Measurements from ENCODE around the gene LAD1. TPM values are rescaled to one million over a fixed set of nuclear protein-coding genes. Genes with fewer than 3 reads are reported as not detected.

LAD1 gene
- total RNA-seq, 1 donor from 2014 or later = 0.43 TPM

- H3K9me3 ChIP-seq = no peaks in the 10 kb centered on the region
- no peak for DNase-seq (ENCODE audit: low spot score in 2 of 2)
- no peaks in the 10 kb centered on the region for H3K27me3 ChIP-seq
- H3K36me3 ChIP-seq = no peaks in the 10 kb centered on the region
- no peak overlapping the region for H3K4me3 ChIP-seq
- TF ChIP-seq CTCF (IDR thresholded peaks at IDR 0.05) = no peak
- H3K27ac ChIP-seq = no peak overlapping the region
- no peaks in the 10 kb centered on the region for H3K4me1 ChIP-seq
- intact Hi-C loops (cut with DNase I) = no loop called here
Measured at GRCh38 chr1:201364808-201365105, 34.4 kb downstream of the LAD1 start.

GRCh38 chr1:201363467-201363866, 35.7 kb downstream of the LAD1 start:
- H3K9me3 ChIP-seq = no peaks in the 10 kb centered on the region
- no peaks in the 10 kb centered on the region for H3K36me3 ChIP-seq
- no peaks in the 10 kb centered on the region for H3K4me1 ChIP-seq
- no peak overlapping the region for H3K4me3 ChIP-seq
- no peak for DNase-seq (ENCODE audit: low spot score in 2 of 2)
- H3K27ac ChIP-seq = no peak overlapping the region
- intact Hi-C loops (cut with DNase I) = loop anchor here (2.0 kb wide), 1 partner anchor 109 kb away; no protein-coding TSS in a partner anchor
- no peaks in the 10 kb centered on the region for H3K27me3 ChIP-seq
- TF ChIP-seq CTCF (IDR thresholded peaks at IDR 0.05) = no peak

- Histone ChIP-seq H3K4me3 (no peak overlapping the region), H3K9me3 (no peaks in the 10 kb centered on the region), H3K4me1 (no peaks in the 10 kb centered on the region), H3K27ac (no peak overlapping the region), H3K27me3 (no peaks in the 10 kb centered on the region), H3K36me3 (no peaks in the 10 kb centered on the region)
- TF ChIP-seq CTCF (IDR thresholded peaks at IDR 0.05) = no peak
- intact Hi-C loops (cut with DNase I) = loop anchor here (2.0 kb wide), 1 partner anchor 108 kb away; no protein-coding TSS in a partner anchor
- no peak for DNase-seq (ENCODE audit: low spot score in 2 of 2)
Measured at GRCh38 chr1:201362906-201363305, 36.2 kb downstream of the LAD1 start.

GRCh38 chr1:201361652-201362504, 37.2 kb downstream of the LAD1 start:
- intact Hi-C loops (cut with DNase I) = loop anchor here (2.0 kb wide), 1 partner anchor 107 kb away; no protein-coding TSS in a partner anchor
- no peaks in the 10 kb centered on the region for H3K9me3 ChIP-seq
- no peaks in the 10 kb centered on the region for H3K4me1 ChIP-seq
- DNase-seq (ENCODE audit: low spot score in 2 of 2) = no peak
- H3K4me3 ChIP-seq = no peak overlapping the region
- no peaks in the 10 kb centered on the region for H3K27me3 ChIP-seq
- no peaks in the 10 kb centered on the region for H3K36me3 ChIP-seq
- H3K27ac ChIP-seq = no peak overlapping the region
- peak; percentile 29 to 52 (median 42) for TF ChIP-seq CTCF (IDR thresholded peaks at IDR 0.05)

- no peaks in the 10 kb centered on the region for H3K4me1 ChIP-seq
- H3K27me3 ChIP-seq = no peaks in the 10 kb centered on the region
- intact Hi-C loops (cut with DNase I) = no loop called here
- no peaks in the 10 kb centered on the region for H3K36me3 ChIP-seq
- no peak overlapping the region for H3K4me3 ChIP-seq
- DNase-seq (ENCODE audit: low spot score in 2 of 2) = no peak
- H3K27ac ChIP-seq = no peak overlapping the region
- TF ChIP-seq CTCF (IDR thresholded peaks at IDR 0.05) = no peak
- no peaks in the 10 kb centered on the region for H3K9me3 ChIP-seq
Measured at GRCh38 chr1:201360901-201361651, 38.0 kb downstream of the LAD1 start.

Measured in ascending aorta (tissue), 2 donors.